IMR-90 (cell line): Measurements from ENCODE around the gene ADAMTSL5. TPM values are rescaled to one million over a fixed set of nuclear protein-coding genes. Genes with fewer than 3 reads are reported as not detected.

ENCODE experiments used
- ATAC-seq: fragments of 200-7000 bp; cut with Tn5 transposase; 2 replicates; pipeline ENCODE4 v1.9.1; 2020; ENCODE audit warnings: low read depth, mild to moderate bottlenecking, moderate library complexity
- BruUV-seq: library from RNA; stranded (reverse); fragments of 400-500 nt; replicated peaks from 2 replicates; lab custom pipeline; 2021; lab: Mats Ljungman, UMichigan
- CTCF ChIA-PET: fragments of 300-600 bp; formaldehyde crosslinking; extraction: SDS; loops from one replicate; lab custom pipeline; 2021; ENCODE audit warnings: antibody characterized with exemption; lab: Yijun Ruan, JAX
- POLR2A ChIA-PET: fragments of 300-600 bp; sonication (Branson Sonifier 250); formaldehyde crosslinking; loops from one replicate; lab custom pipeline; 2022; ENCODE audit warnings: antibody characterized with exemption; ENCODE audit not compliant: unreplicated experiment; lab: Charles Lee
- DNase-seq: peaks from one replicate; pipeline ENCODE4 v3.0.0; 2013
- H2AFZ ChIP-seq: replicated peaks from 2 replicates; pipeline ENCODE3; 2013; ENCODE audit warnings: low read length, mild to moderate bottlenecking; ENCODE audit not compliant: poor library complexity
- H2AK5ac ChIP-seq: 2 replicates; pipeline ENCODE4 v1.6.1; 2013; ENCODE audit warnings: low read depth, low read length, inconsistent platforms
- H2AK9ac ChIP-seq: replicated peaks from 2 replicates; pipeline ENCODE3; 2013; ENCODE audit warnings: mild to moderate bottlenecking, low read depth, low read length, moderate library complexity; ENCODE audit not compliant: poor library complexity
- H2BK120ac ChIP-seq: 2 replicates; pipeline ENCODE4 v1.6.1; 2013; ENCODE audit warnings: low read depth, low read length, inconsistent platforms
- H2BK15ac ChIP-seq: 3 replicates; pipeline ENCODE4 v1.6.1; 2013; ENCODE audit warnings: low read depth, low read length, inconsistent platforms
- H2BK20ac ChIP-seq: 2 replicates; pipeline ENCODE4 v1.6.1; 2013; ENCODE audit warnings: low read depth, mild to moderate bottlenecking, inconsistent platforms, low read length, moderate library complexity
- H2BK5ac ChIP-seq: 2 replicates; pipeline ENCODE4 v1.6.1; 2013; ENCODE audit warnings: mild to moderate bottlenecking, low read depth, low read length, inconsistent platforms; ENCODE audit not compliant: poor library complexity, severe bottlenecking
- H3K14ac ChIP-seq: replicated peaks from 2 replicates; pipeline ENCODE4 v1.6.1; 2013; ENCODE audit warnings: low read depth, low read length, inconsistent platforms
- H3K18ac ChIP-seq: 2 replicates; pipeline ENCODE4 v1.6.1; 2013; ENCODE audit warnings: low read depth, low read length, control low read depth
- H3K23ac ChIP-seq: 2 replicates; pipeline ENCODE4 v1.6.1; 2013; ENCODE audit warnings: low read depth, low read length, inconsistent platforms
- H3K27ac ChIP-seq: 2 replicates; pipeline ENCODE4 v1.5.1; 2013; ENCODE audit warnings: mild to moderate bottlenecking, control low read depth, low read length; ENCODE audit not compliant: insufficient read depth
- H3K27me3 ChIP-seq: 2 replicates; pipeline ENCODE4 v1.6.1; 2013; ENCODE audit warnings: low read length; ENCODE audit not compliant: control insufficient read depth, insufficient read depth
- H3K36me3 ChIP-seq: 2 replicates; pipeline ENCODE4 v1.6.1; 2013; ENCODE audit warnings: low read length, mixed read lengths; ENCODE audit not compliant: control insufficient read depth, insufficient read depth
- H3K4ac ChIP-seq: 2 replicates; pipeline ENCODE4 v1.6.1; 2013; ENCODE audit warnings: low read depth, low read length, inconsistent platforms
- H3K4me1 ChIP-seq: 2 replicates; pipeline ENCODE4 v1.6.1; 2013; ENCODE audit warnings: low read length, mixed read lengths; ENCODE audit not compliant: control insufficient read depth, insufficient read depth
- H3K4me2 ChIP-seq: 2 replicates; pipeline ENCODE4 v1.6.1; 2013; ENCODE audit warnings: low read depth, mild to moderate bottlenecking, control low read depth, low read length, moderate library complexity
- H3K4me3 ChIP-seq: 2 replicates; pipeline ENCODE4 v1.5.1; 2013; ENCODE audit warnings: low read depth, mild to moderate bottlenecking, control low read depth, low read length, moderate library complexity; ENCODE audit not compliant: insufficient read depth
- H3K56ac ChIP-seq: 2 replicates; pipeline ENCODE4 v1.6.1; 2013; ENCODE audit warnings: low read length, inconsistent platforms; ENCODE audit not compliant: insufficient read depth; ENCODE audit errors: extremely low read depth
- H3K79me1 ChIP-seq, 2 experiments: 2 replicates each; pipeline ENCODE4 v1.6.1; 2013; ENCODE audit warnings: low read length in 2 of 2, inconsistent platforms in 1 of 2, low read depth in 1 of 2
- H3K9ac ChIP-seq: 2 replicates; pipeline ENCODE4 v1.6.1; 2013; ENCODE audit warnings: low read depth, low read length, control low read depth
- H3K9me1 ChIP-seq: 2 replicates; pipeline ENCODE4 v1.6.1; 2013; ENCODE audit warnings: low read length, inconsistent platforms; ENCODE audit not compliant: insufficient read depth
- H3K9me3 ChIP-seq: 2 replicates; pipeline ENCODE4 v1.6.1; 2013; ENCODE audit warnings: low read length; ENCODE audit not compliant: control insufficient read depth, insufficient read depth
- H4K20me1 ChIP-seq: 2 replicates; pipeline ENCODE4 v1.6.1; 2013; ENCODE audit warnings: low read length, inconsistent platforms; ENCODE audit not compliant: insufficient read depth
- H4K5ac ChIP-seq: 2 replicates; pipeline ENCODE4 v1.6.1; 2013; ENCODE audit warnings: mild to moderate bottlenecking, low read depth, low read length, control low read depth
- H4K8ac ChIP-seq, 2 experiments: 2 replicates each; pipeline ENCODE4 v1.6.1; 2013; ENCODE audit warnings: low read depth in 2 of 2, low read length in 2 of 2, control low read depth in 1 of 2, inconsistent platforms in 1 of 2
- H4K91ac ChIP-seq: 2 replicates; pipeline ENCODE4 v1.6.1; 2013; ENCODE audit warnings: low read depth, low read length, inconsistent platforms; ENCODE audit not compliant: insufficient read depth
- MAZ ChIP-seq: IDR thresholded peaks from 2 replicates; pipeline ENCODE4 v1.6.1; 2012; ENCODE audit warnings: low read depth, mild to moderate bottlenecking, low read length, improper control_type of control experiment, moderate library complexity, borderline replicate concordance
- RAD21 ChIP-seq: IDR thresholded peaks from 2 replicates; pipeline ENCODE4 v1.6.1; 2012; ENCODE audit warnings: low read length, improper control_type of control experiment
- WGBS, 2 experiments: methylation state at CpG; one replicate each; pipeline versions ENCODE4 v1.1.5 to v1.1.7; 2013; ENCODE audit warnings: missing lambda C conversion rate in 2 of 2; ENCODE audit not compliant: insufficient read length in 1 of 2; ENCODE audit errors: extremely low coverage in 2 of 2; 5-methylcytosine and 5-hydroxymethylcytosine counted together
- dilution Hi-C: fragments of 300-500 bp; cut with HindIII; formaldehyde crosslinking; loops from one replicate; pipeline ENCODE4 v1.14.3; 2018; ENCODE audit warnings: low sequenced_read_pairs; ENCODE audit not compliant: unreplicated experiment
- in situ Hi-C: fragments of 300-500 bp; cut with MboI; formaldehyde crosslinking; loops from 3 replicates; pipeline ENCODE4 v1.14.3; 2019; ENCODE audit warnings: low sequenced_read_pairs, inconsistent platforms, mixed read lengths
- intact Hi-C: fragments of 100-400 bp; cut with micrococcal nuclease; formaldehyde crosslinking; loops from 2 replicates; pipeline ENCODE4 v1.10.0; 2022
- polyA plus RNA-seq, 3 experiments: library from polyadenylated mRNA; depleted of rRNA; stranded (reverse); fragments of >200 nt; gene quantifications; 2 replicates each; pipeline ENCODE4 v1.2.3, GENCODE V29; 2012; ENCODE audit warnings: low replicate concordance in 1 of 3
- total RNA-seq: library from RNA; depleted of rRNA; stranded (reverse); fragments of >200 nt; gene quantifications from 2 replicates; pipeline ENCODE4 v1.2.3, GENCODE V29; 2012

The ADAMTSL5 gene
- total and polyA plus RNA-seq, 2 of the 4 experiments (the other 2 are of a cell fraction), result 0.90 to 10.8 TPM

DNA sequence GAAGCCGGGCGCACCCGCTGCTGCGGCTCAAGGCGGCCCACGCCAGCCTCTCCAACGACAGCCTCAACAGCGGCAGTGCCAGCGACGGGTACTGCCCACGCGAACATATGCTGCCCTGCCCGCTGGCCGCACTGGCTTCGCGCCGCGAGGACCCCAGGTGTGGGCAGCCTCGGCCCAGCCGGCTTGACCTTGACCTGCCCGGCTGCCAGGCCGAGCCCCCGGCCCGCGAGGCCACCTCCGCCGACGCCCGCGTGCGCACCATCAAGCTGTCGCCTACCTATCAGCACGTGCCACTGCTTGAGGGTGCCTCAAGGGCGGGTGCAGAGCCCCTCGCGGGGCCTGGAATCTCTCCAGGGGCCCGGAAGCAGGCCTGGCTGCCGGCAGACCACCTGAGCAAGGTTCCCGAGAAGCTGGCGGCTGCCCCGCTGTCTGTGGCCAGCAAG lies 46.8 kb downstream of the ADAMTSL5 start:
- no peak overlapping the region for H2BK5ac ChIP-seq
- WGBS, 2 experiments, result 60% methylated on average over 28 of the region's 41 CpGs; no CpG with 5 or more reads in 1 of the 2 experiments
- H4K20me1 ChIP-seq, result peaks cover 53% of the 10 kb centered on the region
- ATAC-seq (no peak), DNase-seq (no peak)
- H2AK9ac ChIP-seq, result peak overlapping the region; percentile 42
- no peak overlapping the region for H4K5ac ChIP-seq
- H3K9me3 ChIP-seq, result no peaks in the 10 kb centered on the region; the same call in 1 of the 2 replicates
- dilution Hi-C loops (no loop called here), in situ Hi-C loops (no loop called here), intact Hi-C loops (no loop called here)
- peaks cover 52% of the 10 kb centered on the region for H3K27me3 ChIP-seq
- peaks cover 19% of the 10 kb centered on the region for H3K4me1 ChIP-seq
- no peak for TF ChIP-seq RAD21
- TF ChIP-seq MAZ, result no peak
- no peak overlapping the region for H2BK15ac ChIP-seq
- H2BK120ac ChIP-seq, result no peak overlapping the region
- H3K18ac ChIP-seq, result no peak overlapping the region
- H3K9ac ChIP-seq, result no peak overlapping the region
- H2AFZ ChIP-seq, result no peak overlapping the region
- BruUV-seq, result no TSS peak
- H3K27ac ChIP-seq, result no peak overlapping the region
- H3K4me3 ChIP-seq, result no peak overlapping the region
- ChIA-PET POLR2A (no interaction called here), CTCF (interaction anchor here (0.6 to 0.7 kb wide), 2 partner anchors 11 to 15 kb away, joined by 3 read pairs; no protein-coding TSS in a partner anchor)
- H3K9me1 ChIP-seq, result no peaks in the 10 kb centered on the region
- H3K36me3 ChIP-seq, result peaks cover under 1% of the 10 kb centered on the region; the same call in 1 of the 2 replicates
- no peak overlapping the region for H3K4me2 ChIP-seq
- H2AK5ac ChIP-seq, result no peak overlapping the region
- H3K4ac ChIP-seq, result no peak overlapping the region
- H4K8ac ChIP-seq, result no peak overlapping the region
- H4K91ac ChIP-seq, result no peak overlapping the region
- H3K23ac ChIP-seq, result no peak overlapping the region
- no peaks in the 10 kb centered on the region for H3K79me1 ChIP-seq
- H3K56ac ChIP-seq, result no peak overlapping the region
- H2BK20ac ChIP-seq, result no peak overlapping the region
- no peak overlapping the region for H3K14ac ChIP-seq
